Epidermal melanocyte (primary cell): ENCODE results near the gene GNL3L.
"Not testable (repeated sequence)": the region's sequence is repeated elsewhere in the genome, so short reads cannot be mapped to it uniquely, and the experiment has no call there.

Source experiments
- DNase-seq: peaks from one replicate; pipeline ENCODE4 v3.0.0; 2011; ENCODE audit warnings: low spot score; ENCODE audit not compliant: insufficient read length

GNL3L gene

GRCh38 chrX:54555006-54555405, 25.0 kb downstream of the GNL3L start:
- DNase-seq, result not testable (repeated sequence)

- DNase-seq, result no peak
These were observed 30.4 kb downstream of the GNL3L start for GRCh38 chrX:54560411-54560810.

GRCh38 chrX:54561622-54562021, 31.6 kb downstream of the GNL3L start:
- no peak for DNase-seq

- no peak for DNase-seq
These were observed 34.9 kb downstream of the GNL3L start for GRCh38 chrX:54564936-54565335.

- no peak for DNase-seq
These were observed 40.3 kb downstream of the GNL3L start for GRCh38 chrX:54570332-54570731.

GRCh38 chrX:54572641-54573040, 42.6 kb downstream of the GNL3L start:
- not testable (repeated sequence) for DNase-seq

- no peak for DNase-seq
These were observed 67.7 kb downstream of the GNL3L start for GRCh38 chrX:54597728-54598127.

DNA sequence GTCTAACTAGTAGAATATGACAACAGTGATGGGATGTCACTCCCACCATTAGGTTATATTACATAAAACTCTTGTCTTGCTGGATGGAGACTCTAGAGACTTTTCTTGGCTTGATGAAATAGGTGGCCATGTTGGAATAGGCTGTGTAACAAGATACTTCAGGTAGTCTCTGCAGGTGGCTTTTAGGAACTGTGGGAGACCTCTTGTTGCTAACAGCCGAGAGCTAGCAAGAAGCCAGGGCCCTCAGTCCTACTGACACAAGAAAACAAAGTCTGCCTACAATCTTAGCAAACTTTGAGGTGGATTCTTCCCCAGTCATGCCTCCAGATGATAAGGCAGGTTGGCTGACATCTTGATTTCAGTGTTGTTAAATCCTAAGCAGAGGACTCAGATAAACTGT, 72.5 kb downstream of the GNL3L start:
- DNase-seq, result no peak
